NCI-H226 (cell line): Measurements from ENCODE around the gene POLR2F.

ENCODE experiments used
- DNase-seq: peaks from one replicate; pipeline ENCODE4 v3.0.0-alpha.2; 2015

POLR2F gene

DNA sequence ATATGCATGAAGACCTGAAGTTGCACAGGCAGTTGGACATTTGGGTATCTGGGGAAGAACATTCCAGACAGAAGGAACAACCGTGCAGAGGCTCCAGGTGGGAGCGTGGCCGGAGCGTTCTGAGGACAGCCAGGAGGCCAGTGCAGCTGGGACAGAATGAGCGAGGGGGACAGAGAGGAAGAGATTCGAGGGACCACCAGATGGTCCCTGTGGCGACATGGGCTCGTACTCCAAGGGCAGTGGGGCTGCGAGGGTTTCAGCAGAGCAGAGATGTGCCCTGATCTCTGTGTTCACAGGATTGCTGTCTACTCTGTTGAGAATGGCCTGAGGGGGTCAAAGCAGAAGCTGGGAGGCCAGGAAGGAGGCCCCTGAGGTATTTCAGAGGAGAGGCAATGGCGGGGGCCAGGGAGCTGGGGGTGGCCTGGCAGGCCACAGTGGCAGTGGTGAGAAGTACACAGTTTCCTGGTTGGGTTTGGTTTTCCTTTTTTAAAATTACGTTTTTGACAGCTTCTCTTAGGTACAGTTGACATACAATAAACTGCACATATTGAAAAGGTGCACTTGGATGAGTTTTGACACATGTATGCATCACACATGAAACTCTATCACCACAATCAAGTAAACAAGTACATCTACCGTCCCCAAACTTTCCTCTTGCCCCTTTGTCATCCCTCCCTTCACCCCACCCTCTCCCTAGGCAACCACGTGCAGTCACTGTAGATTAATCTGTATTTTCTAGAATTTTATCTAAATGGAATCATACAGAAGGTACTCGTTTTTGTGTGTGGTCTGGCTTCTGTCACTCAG lies 55.7 kb downstream of the POLR2F start:
- no peak for DNase-seq

DNA sequence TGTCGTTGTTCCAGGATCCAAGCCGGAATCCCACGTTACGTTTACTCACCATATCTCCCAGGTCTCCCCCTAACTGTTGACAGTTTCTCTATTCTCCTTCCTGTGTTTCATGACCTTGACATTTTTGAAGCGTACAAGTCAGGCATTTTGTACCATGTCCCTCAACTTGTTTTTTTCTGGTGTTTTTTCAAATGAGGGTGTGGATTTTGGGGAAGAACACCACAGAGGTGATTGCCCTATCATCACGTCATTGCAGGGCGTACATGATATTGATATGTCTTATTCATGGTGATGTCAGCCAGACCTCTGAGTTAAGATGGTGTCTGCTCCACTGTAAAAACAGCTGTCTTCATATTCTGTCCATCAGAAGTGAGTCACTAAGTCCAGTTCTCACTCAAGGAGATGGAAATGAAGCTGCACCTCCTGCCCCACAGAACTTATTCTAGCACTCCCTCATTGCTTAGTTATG lies 59.1 kb downstream of the POLR2F start:
- no peak for DNase-seq

DNA sequence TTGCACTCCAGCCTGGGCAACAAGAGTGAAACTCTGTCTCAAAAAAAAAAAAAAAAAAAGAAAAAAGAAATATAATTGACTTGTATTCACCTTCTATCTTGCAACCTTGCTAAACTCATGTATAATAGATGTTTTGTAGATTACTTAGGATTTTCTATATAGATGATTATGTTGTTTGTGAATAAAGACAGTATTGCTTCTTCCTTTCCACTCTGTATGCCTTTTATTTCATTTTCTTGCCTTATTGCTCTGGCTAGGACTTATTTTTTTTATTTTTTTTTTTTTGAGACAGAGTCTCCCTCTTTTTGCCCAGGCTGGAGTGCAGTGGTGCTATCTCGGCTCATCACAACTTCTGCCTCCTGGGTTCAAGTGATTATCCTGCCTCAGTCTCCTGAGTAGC lies 60.6 kb downstream of the POLR2F start:
- no peak for DNase-seq

DNA sequence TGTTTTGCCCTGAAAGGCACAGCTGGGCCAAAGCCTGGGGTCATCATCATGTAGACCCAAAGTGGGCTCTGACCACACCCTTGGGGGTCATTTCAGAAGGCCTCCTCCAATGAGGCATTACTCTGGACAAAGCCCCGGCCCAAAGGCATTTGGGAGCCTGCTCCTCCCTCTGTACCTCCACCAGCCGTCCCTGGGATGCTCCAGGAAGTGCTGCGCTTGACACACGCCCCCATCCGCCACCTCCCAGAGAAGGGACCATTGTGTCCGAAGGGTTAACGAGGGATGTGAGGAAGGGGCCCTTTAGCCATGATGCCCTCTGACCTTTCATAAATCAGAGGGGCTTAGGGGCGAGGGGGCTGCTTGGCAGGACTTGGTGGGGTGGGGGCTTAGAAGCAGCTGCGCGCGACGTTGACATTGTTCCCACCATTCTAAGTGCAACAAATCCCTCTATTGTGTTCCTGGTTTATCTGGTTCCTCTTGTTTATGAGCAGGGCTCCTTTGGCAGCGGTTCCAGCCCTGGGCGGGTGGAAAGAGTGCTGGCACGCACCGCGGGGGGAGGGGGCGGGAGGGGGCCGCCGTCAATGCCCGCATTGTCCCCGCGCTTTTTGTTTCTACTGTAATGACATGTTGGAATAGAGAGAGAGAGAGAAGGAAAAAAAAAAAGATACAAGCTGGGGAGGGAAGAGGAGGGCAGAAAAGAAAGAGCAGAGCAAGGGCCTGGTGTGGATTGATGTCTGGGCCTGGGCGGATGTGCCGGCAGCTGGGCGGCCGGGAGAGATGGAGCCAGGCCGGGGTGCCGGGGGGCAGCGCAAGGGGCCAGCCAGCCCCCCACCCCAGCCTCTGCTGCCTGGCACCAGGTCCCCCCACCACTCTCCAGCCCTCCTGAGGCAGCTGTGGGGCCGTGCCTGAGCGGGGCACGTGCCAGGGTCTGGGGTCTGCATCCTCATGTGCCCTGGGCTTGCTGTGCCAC lies 63.0 kb downstream of the POLR2F start:
- no peak for DNase-seq

DNA sequence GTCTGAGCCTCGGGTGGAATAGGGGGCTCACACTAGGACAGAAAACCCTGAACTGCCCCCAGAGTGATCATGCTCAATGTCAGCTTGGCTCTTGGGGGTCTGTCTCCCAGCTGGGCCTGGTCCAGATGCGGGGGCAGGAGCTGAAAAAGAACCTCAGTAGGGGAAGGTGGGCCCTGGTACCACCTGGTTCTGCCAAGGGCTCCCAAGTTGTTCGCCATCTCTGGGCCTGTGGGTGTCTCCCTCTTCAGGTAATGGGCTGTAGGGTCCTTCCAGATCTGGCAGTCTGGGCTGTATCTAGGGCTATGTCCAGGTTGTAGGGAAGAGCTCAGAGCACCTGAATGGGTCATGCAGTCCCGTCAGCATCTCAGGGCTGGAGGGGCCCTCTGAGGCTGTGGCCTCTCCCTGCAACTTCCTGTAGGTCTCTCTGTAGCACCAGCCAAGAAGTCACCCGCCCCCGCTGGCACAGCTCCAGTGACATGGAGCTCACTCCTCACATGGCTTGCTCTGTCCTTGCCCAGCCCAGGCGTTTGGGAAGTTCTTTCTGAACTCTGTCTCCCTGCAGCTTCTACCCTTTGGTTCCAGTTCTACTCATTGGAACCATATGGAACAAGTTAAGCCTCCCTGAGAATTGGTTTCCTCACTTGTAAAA lies 63.9 kb downstream of the POLR2F start:
- no peak for DNase-seq

DNA sequence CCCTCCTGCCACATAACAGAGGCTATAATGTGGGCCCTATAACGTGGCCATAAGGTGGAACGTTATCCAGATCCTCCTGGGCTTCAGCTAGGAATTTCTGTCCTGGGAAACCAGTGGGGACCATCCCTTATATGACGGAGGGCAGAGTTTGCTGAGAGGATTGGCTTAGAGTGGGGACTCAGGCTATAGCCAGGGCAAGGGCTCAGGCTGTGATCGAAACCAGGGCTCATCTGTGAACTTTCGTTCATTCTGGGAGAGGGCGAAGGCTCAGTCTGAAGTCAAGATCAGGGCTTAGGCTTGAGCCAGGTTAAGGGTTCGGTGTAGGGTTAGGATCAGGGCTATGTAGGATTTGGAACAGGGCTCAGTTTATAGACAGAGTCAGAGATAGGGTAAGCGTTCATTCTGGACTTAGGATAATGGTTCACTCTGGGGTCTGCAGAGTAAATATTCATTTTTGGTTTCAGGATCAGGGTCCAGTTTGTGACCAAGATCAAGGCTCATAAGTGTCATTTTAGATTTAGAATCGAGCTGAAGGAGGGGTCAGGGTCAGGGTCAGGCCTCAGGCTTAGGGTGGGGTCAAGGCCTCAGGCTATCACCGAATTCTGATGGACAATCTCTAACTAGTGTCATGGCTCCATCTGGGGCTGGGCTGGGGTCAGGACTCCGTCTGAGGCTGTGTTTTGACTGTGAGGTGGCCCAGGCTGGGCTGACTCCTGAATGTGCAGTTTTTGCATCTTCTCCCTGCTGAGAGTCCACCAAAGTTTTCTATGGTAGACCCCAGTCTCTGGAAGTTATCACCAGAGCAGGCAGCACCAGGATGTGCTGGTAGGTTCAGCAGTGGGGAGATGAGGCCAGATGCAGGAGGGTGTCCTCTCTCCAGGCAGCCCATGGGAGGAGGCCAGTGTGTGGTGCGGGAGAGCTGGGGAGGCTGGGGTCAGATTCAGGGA lies 64.7 kb downstream of the POLR2F start:
- no peak for DNase-seq
